Neural progenitor cell (in vitro differentiated cells): Measurements from ENCODE around the gene HEPACAM.

Experiments
- CTCF ChIP-seq: fragments of 200-600 bp; sonication (generic); IDR thresholded peaks from 2 replicates; pipeline ENCODE4 v1.5.1; 2017; ENCODE audit warnings: antibody characterized with exemption, mild to moderate bottlenecking
- EZH2 ChIP-seq: fragments of 200-600 bp; sonication (generic); IDR thresholded peaks from 2 replicates; pipeline ENCODE4 v1.6.1; 2017; ENCODE audit warnings: antibody characterized with exemption, mild to moderate bottlenecking, moderate library complexity

GRCh38 chr11:124943741-124944140 lies 7.9 kb upstream of the HEPACAM start:
- TF ChIP-seq CTCF (no peak), EZH2 (no peak)
